B cell (primary cell): ENCODE measurements around the gene NRF1. TPM values are rescaled to one million over a fixed set of nuclear protein-coding genes. Genes with fewer than 3 reads are reported as not detected.

ENCODE experiments used
- ATAC-seq: fragments of 200-7000 bp; cut with Tn5 transposase; one replicate; pipeline ENCODE4 v1.10.0; 2021; ENCODE audit warnings: low read depth, mild to moderate bottlenecking, moderate number of reproducible peaks, moderate library complexity
- CTCF ChIA-PET: fragments of 350-600 bp; sonication (Branson Sonifier 250); formaldehyde crosslinking; loops from one replicate; lab custom pipeline; 2021; ENCODE audit warnings: antibody characterized with exemption, inconsistent platforms; lab: Charles Lee
- POLR2A ChIA-PET: fragments of 350-600 bp; sonication (Branson Sonifier 250); formaldehyde crosslinking; loops from one replicate; lab custom pipeline; 2021; ENCODE audit warnings: antibody characterized with exemption; lab: Charles Lee
- DNase-seq: peaks from one replicate; pipeline ENCODE4 v3.0.0; 2013
- H2AFZ ChIP-seq: 2 replicates; pipeline ENCODE4 v1.6.1; 2012; ENCODE audit warnings: mild to moderate bottlenecking, low read depth, low read length; ENCODE audit not compliant: insufficient read depth, poor library complexity, severe bottlenecking
- H3K27ac ChIP-seq, 2 donors: 1 replicate in 1 of 2; 2 replicates in 1 of 2; pipeline ENCODE4 v1.5.1; 2012 to 2013; ENCODE audit warnings: low read length in 2 of 2, mild to moderate bottlenecking in 2 of 2, moderate library complexity in 1 of 2
- H3K27me3 ChIP-seq, 4 experiments: fragments of 200-600 bp in 1 of 4; sonication (generic) in 1 of 4; replicated peaks in 1 of 4; 1 replicate in 2 of 4; 2 replicates in 2 of 4; pipeline versions ENCODE4 v1.6.1 to v1.7.0; 2013 to 2016; ENCODE audit warnings: low read length in 3 of 4, mild to moderate bottlenecking in 2 of 4, mixed read lengths in 1 of 4, moderate library complexity in 1 of 4; ENCODE audit not compliant: insufficient read depth in 4 of 4, control insufficient read depth in 3 of 4; ENCODE audit errors: control extremely low read depth in 1 of 4
- H3K36me3 ChIP-seq, 2 experiments: replicated peaks in 1 of 2; 1 replicate in 1 of 2; 2 replicates in 1 of 2; pipeline versions ENCODE4 v1.6.1 to v1.7.1; 2013; ENCODE audit warnings: low read length in 1 of 2; ENCODE audit not compliant: insufficient read depth in 2 of 2, control insufficient read depth in 1 of 2; ENCODE audit errors: control extremely low read depth in 1 of 2, extremely low read depth in 1 of 2
- H3K4me1 ChIP-seq, 2 donors: fragments of 200-600 bp in 1 of 2; sonication (generic) in 1 of 2; 1 replicate in 1 of 2; 2 replicates in 1 of 2; pipeline versions ENCODE4 v1.5.1 to v1.6.1; 2013 to 2017; ENCODE audit warnings: low read length in 2 of 2; ENCODE audit not compliant: control insufficient read depth in 2 of 2, insufficient read depth in 2 of 2
- H3K4me2 ChIP-seq: replicated peaks from 2 replicates; pipeline ENCODE3; 2012; ENCODE audit warnings: mild to moderate bottlenecking, low read depth, low read length; ENCODE audit not compliant: poor library complexity, severe bottlenecking
- H3K4me3 ChIP-seq, 5 experiments: fragments of 200-600 bp in 1 of 5; sonication (generic) in 1 of 5; 1 replicate in 3 of 5; 2 replicates in 2 of 5; pipeline versions ENCODE4 v1.5.1 to v1.7.0; 2011 to 2016; ENCODE audit warnings: low read length in 4 of 5, mild to moderate bottlenecking in 4 of 5, low read depth in 2 of 5, control low read depth in 1 of 5, moderate library complexity in 1 of 5; ENCODE audit not compliant: insufficient read depth in 1 of 5; ENCODE audit errors: control extremely low read depth in 1 of 5, extremely low read depth in 1 of 5
- H3K79me2 ChIP-seq: fragments of 200-600 bp; sonication (generic); one replicate; pipeline ENCODE4 v1.6.0; 2016; ENCODE audit warnings: low read length; ENCODE audit not compliant: control insufficient read depth, insufficient read depth
- H3K9ac ChIP-seq: fragments of 200-600 bp; sonication (generic); 2 replicates; pipeline ENCODE4 v1.6.1; 2017; ENCODE audit warnings: mild to moderate bottlenecking, low read length, moderate library complexity
- H3K9me3 ChIP-seq, 3 donors: one replicate each; pipeline versions ENCODE4 v1.6.1 to v1.7.1; 2013; ENCODE audit warnings: low read length in 2 of 3; ENCODE audit not compliant: control insufficient read depth in 2 of 3, insufficient read depth in 1 of 3; ENCODE audit errors: control extremely low read depth in 1 of 3
- H4K20me1 ChIP-seq: 2 replicates; pipeline ENCODE4 v1.6.0; 2012; ENCODE audit warnings: mild to moderate bottlenecking, low read length; ENCODE audit not compliant: insufficient read depth, control insufficient read depth, poor library complexity, severe bottlenecking
- H3K27ac Mint-ChIP-seq: one replicate; pipeline ENCODE4 v1.8.0; 2021; ENCODE audit warnings: mixed read lengths
- H3K27me3 Mint-ChIP-seq: one replicate; pipeline ENCODE4 v1.8.0; 2021; ENCODE audit warnings: mixed read lengths
- H3K4me1 Mint-ChIP-seq: one replicate; pipeline ENCODE4 v1.8.0; 2021; ENCODE audit warnings: mixed read lengths
- H3K4me3 Mint-ChIP-seq: one replicate; pipeline ENCODE4 v1.8.0; 2021; ENCODE audit warnings: mixed read lengths
- H3K9me3 Mint-ChIP-seq: one replicate; pipeline ENCODE4 v1.8.0; 2022; ENCODE audit warnings: mixed read lengths; ENCODE audit not compliant: insufficient read depth
- EZH2 ChIP-seq: IDR thresholded peaks from 2 replicates; pipeline ENCODE4 v1.6.1; 2012; ENCODE audit warnings: borderline replicate concordance, low read depth, mild to moderate bottlenecking, moderate library complexity, low read length; ENCODE audit not compliant: insufficient read depth, poor library complexity, severe bottlenecking
- WGBS: methylation state at CpG from one replicate; pipeline ENCODE4 v1.1.5; 2013; ENCODE audit warnings: missing lambda C conversion rate; ENCODE audit not compliant: insufficient coverage; 5-methylcytosine and 5-hydroxymethylcytosine counted together
- intact Hi-C: fragments of 100-400 bp; cut with micrococcal nuclease; formaldehyde crosslinking; loops from one replicate; pipeline ENCODE4 v1.10.0; 2022
- polyA plus RNA-seq: library from polyadenylated mRNA; depleted of rRNA; stranded (reverse); fragments of >200 nt; gene quantifications from 2 replicates; pipeline ENCODE4 v1.2.3, GENCODE V29; 2012
- total RNA-seq, 2 donors: library from RNA; stranded (reverse); fragments of 120-200 nt in 1 of 2; gene quantifications; 1 replicate in 1 of 2; 2 replicates in 1 of 2; pipeline versions ENCODE4 v1.2.3 to v1.2.4, GENCODE V29; 2013 to 2022
- TF ChIP-seq, protein P1 (sequence below): fragments of 200-600 bp; IDR thresholded peaks from one replicate; pipeline ENCODE4 v1.8.0; 2022; ENCODE audit warnings: antibody characterized with exemption, mild to moderate bottlenecking

NRF1 gene
- total and polyA plus RNA-seq, 2 donors (not counting 1 experiment from before 2014, with no cell fraction given): 19.6 to 53.0 TPM

- Mint-ChIP-seq H3K4me3 (no peak overlapping the region), H3K9me3 (no peaks in the 10 kb centered on the region), H3K27ac (no peak overlapping the region), H3K27me3 (peaks cover 13% of the 10 kb centered on the region), H3K4me1 (no peaks in the 10 kb centered on the region)
- ATAC-seq (no peak), DNase-seq (no peak)
- Histone ChIP-seq H3K9me3 (no peaks in the 10 kb centered on the region), H3K4me3 (no peak overlapping the region), H3K27ac (no peak overlapping the region), H3K79me2 (no peaks in the 10 kb centered on the region), H3K4me2 (no peak overlapping the region), H3K4me1 (no peaks in the 10 kb centered on the region), H3K36me3 (no peaks in the 10 kb centered on the region), H3K9ac (no peak overlapping the region), H2AFZ (no peak overlapping the region), H4K20me1 (no peaks in the 10 kb centered on the region), H3K27me3 (no peaks in the 10 kb centered on the region)
- no peak for TF ChIP-seq EZH2
- TF ChIP-seq, protein P1, sequence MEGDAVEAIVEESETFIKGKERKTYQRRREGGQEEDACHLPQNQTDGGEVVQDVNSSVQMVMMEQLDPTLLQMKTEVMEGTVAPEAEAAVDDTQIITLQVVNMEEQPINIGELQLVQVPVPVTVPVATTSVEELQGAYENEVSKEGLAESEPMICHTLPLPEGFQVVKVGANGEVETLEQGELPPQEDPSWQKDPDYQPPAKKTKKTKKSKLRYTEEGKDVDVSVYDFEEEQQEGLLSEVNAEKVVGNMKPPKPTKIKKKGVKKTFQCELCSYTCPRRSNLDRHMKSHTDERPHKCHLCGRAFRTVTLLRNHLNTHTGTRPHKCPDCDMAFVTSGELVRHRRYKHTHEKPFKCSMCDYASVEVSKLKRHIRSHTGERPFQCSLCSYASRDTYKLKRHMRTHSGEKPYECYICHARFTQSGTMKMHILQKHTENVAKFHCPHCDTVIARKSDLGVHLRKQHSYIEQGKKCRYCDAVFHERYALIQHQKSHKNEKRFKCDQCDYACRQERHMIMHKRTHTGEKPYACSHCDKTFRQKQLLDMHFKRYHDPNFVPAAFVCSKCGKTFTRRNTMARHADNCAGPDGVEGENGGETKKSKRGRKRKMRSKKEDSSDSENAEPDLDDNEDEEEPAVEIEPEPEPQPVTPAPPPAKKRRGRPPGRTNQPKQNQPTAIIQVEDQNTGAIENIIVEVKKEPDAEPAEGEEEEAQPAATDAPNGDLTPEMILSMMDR: no peak
- ChIA-PET POLR2A (no interaction called here), CTCF (no interaction called here)
- WGBS: 100% methylated on average over 2 of the region's 7 CpGs
- intact Hi-C loops: no loop called here
Measured at GRCh38 chr7:129797214-129797789, 185.8 kb downstream of the NRF1 start.

GRCh38 chr7:129798616-129799349 is 187.3 kb downstream of the NRF1 start:
- no peak overlapping the region for H2AFZ ChIP-seq
- Mint-ChIP-seq H3K4me3 (no peak overlapping the region), H3K27me3 (peaks cover 13% of the 10 kb centered on the region), H3K4me1 (no peaks in the 10 kb centered on the region), H3K27ac (no peak overlapping the region), H3K9me3 (no peaks in the 10 kb centered on the region)
- ATAC-seq (no peak), DNase-seq (no peak)
- ChIA-PET CTCF (no interaction called here), POLR2A (no interaction called here)
- no peaks in the 10 kb centered on the region for H4K20me1 ChIP-seq
- no peaks in the 10 kb centered on the region for H3K36me3 ChIP-seq
- WGBS: 96% methylated on average over 16 of the region's 16 CpGs
- intact Hi-C loops: no loop called here
- no peak overlapping the region for H3K27ac ChIP-seq
- no peak overlapping the region for H3K4me3 ChIP-seq
- no peak overlapping the region for H3K4me2 ChIP-seq
- no peak overlapping the region for H3K9ac ChIP-seq
- H3K27me3 ChIP-seq: no peaks in the 10 kb centered on the region
- no peaks in the 10 kb centered on the region for H3K9me3 ChIP-seq
- TF ChIP-seq EZH2: no peak
- TF ChIP-seq, protein P1: no peak
- H3K79me2 ChIP-seq: no peaks in the 10 kb centered on the region
- no peaks in the 10 kb centered on the region for H3K4me1 ChIP-seq
